HEK293T (cell line): ENCODE data around the gene IKZF3.
"Not testable (repeated sequence)": the region's sequence is repeated elsewhere in the genome, so short reads cannot be mapped to it uniquely, and the experiment has no call there.

Experiments
- CTCF ChIA-PET: fragments of 350-600 bp; formaldehyde crosslinking; extraction: SDS; loops from one replicate; lab custom pipeline; 2021; ENCODE audit warnings: antibody characterized with exemption, inconsistent platforms; lab: Yijun Ruan, JAX
- POLR2A ChIA-PET: fragments of 350-600 bp; formaldehyde crosslinking; extraction: SDS; loops from one replicate; lab custom pipeline; 2020; ENCODE audit warnings: antibody characterized with exemption, inconsistent platforms; lab: Yijun Ruan, JAX
- DNase-seq: peaks from one replicate; pipeline ENCODE4 v3.0.0; 2012; ENCODE audit warnings: mixed read lengths; ENCODE audit errors: extremely low spot score
- ARNT ChIP-seq: fragments of 450-650 bp; IDR thresholded peaks from 2 replicates; pipeline ENCODE4 v1.6.1; 2017; ENCODE audit warnings: mild to moderate bottlenecking
- BHLHE40 ChIP-seq: fragments of 450-650 bp; IDR thresholded peaks from 2 replicates; pipeline ENCODE4 v1.6.1; 2016; ENCODE audit warnings: mild to moderate bottlenecking, moderate library complexity, borderline replicate concordance
- CTBP1 ChIP-seq: fragments of 450-650 bp; IDR thresholded peaks from 2 replicates; pipeline ENCODE4 v1.6.1; 2016; ENCODE audit warnings: borderline replicate concordance
- ELF4 ChIP-seq: fragments of 450-650 bp; IDR thresholded peaks from 2 replicates; pipeline ENCODE4 v1.6.1; 2017; ENCODE audit warnings: antibody characterized with exemption
- FOXA1 ChIP-seq: fragments of 450-650 bp; IDR thresholded peaks from 2 replicates; pipeline ENCODE4 v1.6.1; 2016; ENCODE audit warnings: mild to moderate bottlenecking
- FOXK2 ChIP-seq: fragments of 450-650 bp; IDR thresholded peaks from 2 replicates; pipeline ENCODE4 v1.6.1; 2016; ENCODE audit warnings: mild to moderate bottlenecking
- FOXM1 ChIP-seq: fragments of 450-650 bp; IDR thresholded peaks from 2 replicates; pipeline ENCODE4 v1.6.1; 2017; ENCODE audit warnings: mild to moderate bottlenecking, borderline replicate concordance
- HDGF ChIP-seq: fragments of 450-650 bp; IDR thresholded peaks from 2 replicates; pipeline ENCODE4 v1.6.1; 2017; ENCODE audit warnings: antibody characterized with exemption, borderline replicate concordance
- L3MBTL2 ChIP-seq: fragments of 450-650 bp; conservative IDR thresholded peaks from 2 replicates; pipeline ENCODE4 v1.6.1; 2016; ENCODE audit warnings: mild to moderate bottlenecking
- LEF1 ChIP-seq: fragments of 450-650 bp; IDR thresholded peaks from 2 replicates; pipeline ENCODE4 v1.6.1; 2017; ENCODE audit warnings: mild to moderate bottlenecking, borderline replicate concordance
- NFRKB ChIP-seq: fragments of 450-650 bp; IDR thresholded peaks from 2 replicates; pipeline ENCODE4 v1.6.1; 2016; ENCODE audit warnings: mild to moderate bottlenecking, moderate library complexity
- PKNOX1 ChIP-seq: fragments of 450-650 bp; IDR thresholded peaks from 2 replicates; pipeline ENCODE4 v1.6.1; 2016
- SP1 ChIP-seq: fragments of 450-650 bp; IDR thresholded peaks from 2 replicates; pipeline ENCODE4 v1.6.1; 2017
- SUZ12 ChIP-seq: fragments of 450-650 bp; IDR thresholded peaks from 2 replicates; pipeline ENCODE4 v1.6.1; 2016; ENCODE audit warnings: mild to moderate bottlenecking
- TARDBP ChIP-seq: fragments of 450-650 bp; IDR thresholded peaks from 2 replicates; pipeline ENCODE4 v1.6.1; 2016
- ZNF384 ChIP-seq: fragments of 450-650 bp; IDR thresholded peaks from 2 replicates; pipeline ENCODE4 v1.6.1; 2016

Gene IKZF3

DNA sequence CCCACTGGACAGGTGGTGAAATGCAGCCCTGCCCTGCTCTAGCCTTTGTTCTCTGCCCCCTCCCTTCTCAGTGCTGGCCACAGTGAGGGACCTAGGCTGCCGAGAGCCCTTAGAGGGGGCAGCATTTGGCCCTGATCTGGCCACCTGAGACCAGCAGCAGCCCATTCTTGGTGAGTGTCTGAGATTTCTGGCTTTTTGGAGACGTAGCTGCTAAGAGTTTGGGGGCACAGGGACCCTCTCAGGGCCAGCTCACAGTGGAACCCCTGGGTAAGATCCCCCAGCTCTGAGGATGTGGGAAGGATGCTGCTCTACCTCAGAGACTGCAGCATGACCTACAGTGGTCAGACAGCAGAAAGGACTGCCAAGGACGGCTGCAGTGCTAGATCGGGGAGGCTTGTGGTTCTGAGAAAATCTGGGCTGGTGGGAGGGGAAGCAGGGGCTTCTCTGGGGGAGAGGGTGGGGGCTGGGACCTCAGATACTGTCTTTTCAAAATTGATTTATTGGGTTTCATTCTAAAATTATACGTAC lies 113.0 kb downstream of the IKZF3 start:
- ChIA-PET CTCF (no interaction called here), POLR2A (no interaction called here)
- DNase-seq, result no peak
- TF ChIP-seq L3MBTL2, result no peak
- TF ChIP-seq BHLHE40, result no peak
- TF ChIP-seq TARDBP, result no peak
- no peak for TF ChIP-seq SUZ12
- no peak for TF ChIP-seq FOXA1
- no peak for TF ChIP-seq PKNOX1
- TF ChIP-seq FOXK2, result no peak
- TF ChIP-seq CTBP1, result no peak
- no peak for TF ChIP-seq HDGF
- TF ChIP-seq SP1, result no peak
- TF ChIP-seq ARNT, result no peak
- no peak for TF ChIP-seq LEF1
- TF ChIP-seq NFRKB, result no peak
- no peak for TF ChIP-seq ELF4
- TF ChIP-seq FOXM1, result no peak
- no peak for TF ChIP-seq ZNF384

- ChIA-PET POLR2A (no interaction called here), CTCF (no interaction called here)
- DNase-seq, result no peak
- no peak for TF ChIP-seq PKNOX1
- no peak for TF ChIP-seq LEF1
- TF ChIP-seq ELF4, result no peak
- TF ChIP-seq BHLHE40, result no peak
- no peak for TF ChIP-seq ARNT
- no peak for TF ChIP-seq ZNF384
- no peak for TF ChIP-seq SUZ12
- no peak for TF ChIP-seq NFRKB
- TF ChIP-seq TARDBP, result no peak
- no peak for TF ChIP-seq HDGF
- no peak for TF ChIP-seq SP1
- TF ChIP-seq FOXM1, result no peak
- TF ChIP-seq FOXK2, result no peak
Measured at GRCh38 chr17:39750131-39751015, 113.7 kb downstream of the IKZF3 start.

- DNase-seq, CTCF ChIA-PET, POLR2A ChIA-PET: not testable (repeated sequence)
Measured at GRCh38 chr17:39748444-39749034, 115.6 kb downstream of the IKZF3 start.

- DNase-seq, result no peak
- no peak for TF ChIP-seq SP1
- TF ChIP-seq ZNF384, result no peak
- TF ChIP-seq FOXM1, result no peak
- no peak for TF ChIP-seq FOXK2
- TF ChIP-seq LEF1, result no peak
- TF ChIP-seq NFRKB, result no peak
- CTCF ChIA-PET, result no interaction called here
- POLR2A ChIA-PET, result interaction anchor here (1.1 kb wide), 1 partner anchor 18 kb away, joined by 3 read pairs; the partner anchor contains the start of gene MIEN1
Measured at GRCh38 chr17:39747745-39748144, 116.4 kb downstream of the IKZF3 start.

- TF ChIP-seq ZNF384, result no peak
- no peak for TF ChIP-seq SP1
- no peak for TF ChIP-seq ARNT
- TF ChIP-seq BHLHE40, result no peak
- no peak for TF ChIP-seq SUZ12
- TF ChIP-seq FOXK2, result no peak
- no peak for TF ChIP-seq HDGF
- no peak for TF ChIP-seq FOXA1
- DNase-seq, result no peak
- ChIA-PET CTCF (interaction anchor here (0.6 kb wide), 1 partner anchor 939 kb away, joined by 3 read pairs; no protein-coding TSS in a partner anchor), POLR2A (no interaction called here)
Measured at GRCh38 chr17:39746145-39746461, 118.0 kb downstream of the IKZF3 start.

DNA sequence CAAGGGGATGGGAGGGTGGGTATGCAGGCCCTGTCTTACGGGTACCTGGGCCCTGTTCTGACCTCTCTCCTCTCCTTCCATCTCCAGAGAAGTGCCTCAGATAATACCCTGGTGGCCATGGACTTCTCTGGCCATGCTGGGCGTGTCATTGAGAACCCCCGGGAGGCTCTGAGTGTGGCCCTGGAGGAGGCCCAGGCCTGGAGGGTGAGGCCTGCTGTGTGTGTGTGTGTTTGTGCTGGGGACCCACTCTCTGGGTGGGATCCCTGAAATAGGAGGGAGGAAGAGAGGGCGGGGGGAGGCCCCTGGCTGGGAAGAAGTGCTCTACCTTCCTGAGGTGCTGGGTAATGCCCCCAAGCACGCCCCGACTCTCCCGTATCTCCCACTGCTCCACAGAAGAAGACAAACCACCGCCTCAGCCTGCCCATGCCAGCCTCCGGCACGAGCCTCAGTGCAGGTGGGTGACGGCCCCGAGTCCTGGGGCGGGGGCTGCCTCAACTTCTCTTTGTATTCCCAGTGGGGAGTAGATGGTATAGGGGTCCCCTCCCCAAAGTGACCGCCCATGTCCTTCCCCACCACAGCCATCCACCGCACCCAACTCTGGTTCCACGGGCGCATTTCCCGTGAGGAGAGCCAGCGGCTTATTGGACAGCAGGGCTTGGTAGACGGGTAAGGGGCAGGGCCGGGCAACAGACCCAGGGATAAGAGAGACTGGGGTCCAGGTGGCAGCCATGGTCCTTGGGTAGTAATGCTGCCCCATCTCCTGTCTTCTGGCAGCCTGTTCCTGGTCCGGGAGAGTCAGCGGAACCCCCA lies 118.6 kb downstream of the IKZF3 start:
- CTCF ChIA-PET, result no interaction called here
- TF ChIP-seq CTBP1 (no peak), SP1 (no peak), FOXM1 (no peak), HDGF (no peak), LEF1 (no peak), BHLHE40 (no peak), FOXA1 (no peak), L3MBTL2 (no peak), ELF4 (no peak), SUZ12 (no peak), TARDBP (no peak), NFRKB (no peak), FOXK2 (no peak), ZNF384 (no peak), ARNT (no peak), PKNOX1 (no peak)
- DNase-seq, result no peak
- POLR2A ChIA-PET, result no interaction called here
